ENCODE results near the gene BAD. TPM values are rescaled to one million over a fixed set of nuclear protein-coding genes. Genes with fewer than 3 reads are reported as not detected.

Gene BAD
- total and polyA plus RNA-seq, 2 of the 13 experiments (the other 11 are each of a cell fraction or from before 2014, with no cell fraction given) = 17.9 to 28.5 TPM

DNA sequence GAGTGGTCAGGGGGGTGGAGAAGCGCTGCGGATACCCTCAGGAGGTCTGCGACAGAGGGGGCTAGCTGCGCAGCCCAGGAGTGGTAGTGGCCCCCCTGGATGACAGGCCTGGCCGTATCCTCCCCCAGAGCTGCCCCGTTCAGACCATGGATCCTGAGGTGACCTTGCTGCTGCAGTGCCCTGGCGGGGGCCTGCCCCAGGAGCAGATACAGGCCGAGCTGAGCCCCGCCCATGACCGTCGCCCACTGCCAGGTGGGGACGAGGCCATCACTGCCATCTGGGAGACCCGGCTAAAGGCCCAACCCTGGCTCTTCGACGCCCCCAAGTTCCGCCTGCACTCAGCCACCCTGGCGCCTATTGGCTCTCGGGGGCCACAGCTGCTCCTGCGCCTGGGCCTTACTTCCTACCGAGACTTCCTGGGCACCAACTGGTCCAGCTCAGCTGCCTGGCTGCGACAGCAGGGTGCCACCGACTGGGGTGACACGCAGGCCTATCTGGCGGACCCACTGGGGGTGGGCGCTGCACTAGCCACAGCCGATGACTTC lies 57.9 kb downstream of the BAD start (continued):
- TF ChIP-seq, protein P1, sequence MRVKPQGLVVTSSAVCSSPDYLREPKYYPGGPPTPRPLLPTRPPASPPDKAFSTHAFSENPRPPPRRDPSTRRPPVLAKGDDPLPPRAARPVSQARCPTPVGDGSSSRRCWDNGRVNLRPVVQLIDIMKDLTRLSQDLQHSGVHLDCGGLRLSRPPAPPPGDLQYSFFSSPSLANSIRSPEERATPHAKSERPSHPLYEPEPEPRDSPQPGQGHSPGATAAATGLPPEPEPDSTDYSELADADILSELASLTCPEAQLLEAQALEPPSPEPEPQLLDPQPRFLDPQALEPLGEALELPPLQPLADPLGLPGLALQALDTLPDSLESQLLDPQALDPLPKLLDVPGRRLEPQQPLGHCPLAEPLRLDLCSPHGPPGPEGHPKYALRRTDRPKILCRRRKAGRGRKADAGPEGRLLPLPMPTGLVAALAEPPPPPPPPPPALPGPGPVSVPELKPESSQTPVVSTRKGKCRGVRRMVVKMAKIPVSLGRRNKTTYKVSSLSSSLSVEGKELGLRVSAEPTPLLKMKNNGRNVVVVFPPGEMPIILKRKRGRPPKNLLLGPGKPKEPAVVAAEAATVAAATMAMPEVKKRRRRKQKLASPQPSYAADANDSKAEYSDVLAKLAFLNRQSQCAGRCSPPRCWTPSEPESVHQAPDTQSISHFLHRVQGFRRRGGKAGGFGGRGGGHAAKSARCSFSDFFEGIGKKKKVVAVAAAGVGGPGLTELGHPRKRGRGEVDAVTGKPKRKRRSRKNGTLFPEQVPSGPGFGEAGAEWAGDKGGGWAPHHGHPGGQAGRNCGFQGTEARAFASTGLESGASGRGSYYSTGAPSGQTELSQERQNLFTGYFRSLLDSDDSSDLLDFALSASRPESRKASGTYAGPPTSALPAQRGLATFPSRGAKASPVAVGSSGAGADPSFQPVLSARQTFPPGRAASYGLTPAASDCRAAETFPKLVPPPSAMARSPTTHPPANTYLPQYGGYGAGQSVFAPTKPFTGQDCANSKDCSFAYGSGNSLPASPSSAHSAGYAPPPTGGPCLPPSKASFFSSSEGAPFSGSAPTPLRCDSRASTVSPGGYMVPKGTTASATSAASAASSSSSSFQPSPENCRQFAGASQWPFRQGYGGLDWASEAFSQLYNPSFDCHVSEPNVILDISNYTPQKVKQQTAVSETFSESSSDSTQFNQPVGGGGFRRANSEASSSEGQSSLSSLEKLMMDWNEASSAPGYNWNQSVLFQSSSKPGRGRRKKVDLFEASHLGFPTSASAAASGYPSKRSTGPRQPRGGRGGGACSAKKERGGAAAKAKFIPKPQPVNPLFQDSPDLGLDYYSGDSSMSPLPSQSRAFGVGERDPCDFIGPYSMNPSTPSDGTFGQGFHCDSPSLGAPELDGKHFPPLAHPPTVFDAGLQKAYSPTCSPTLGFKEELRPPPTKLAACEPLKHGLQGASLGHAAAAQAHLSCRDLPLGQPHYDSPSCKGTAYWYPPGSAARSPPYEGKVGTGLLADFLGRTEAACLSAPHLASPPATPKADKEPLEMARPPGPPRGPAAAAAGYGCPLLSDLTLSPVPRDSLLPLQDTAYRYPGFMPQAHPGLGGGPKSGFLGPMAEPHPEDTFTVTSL (CRISPR knock-in tag; IDR thresholded peaks at IDR 0.05; ENCODE audit: borderline replicate concordance) = no peak; the same call in 1 of the 2 replicates
- TF ChIP-seq, protein P2, sequence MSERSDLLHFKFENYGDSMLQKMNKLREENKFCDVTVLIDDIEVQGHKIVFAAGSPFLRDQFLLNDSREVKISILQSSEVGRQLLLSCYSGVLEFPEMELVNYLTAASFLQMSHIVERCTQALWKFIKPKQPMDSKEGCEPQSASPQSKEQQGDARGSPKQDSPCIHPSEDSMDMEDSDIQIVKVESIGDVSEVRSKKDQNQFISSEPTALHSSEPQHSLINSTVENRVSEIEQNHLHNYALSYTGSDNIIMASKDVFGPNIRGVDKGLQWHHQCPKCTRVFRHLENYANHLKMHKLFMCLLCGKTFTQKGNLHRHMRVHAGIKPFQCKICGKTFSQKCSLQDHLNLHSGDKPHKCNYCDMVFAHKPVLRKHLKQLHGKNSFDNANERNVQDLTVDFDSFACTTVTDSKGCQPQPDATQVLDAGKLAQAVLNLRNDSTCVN (CRISPR knock-in tag; IDR thresholded peaks at IDR 0.05; ENCODE audit: borderline replicate concordance) = no peak
- TF ChIP-seq, protein P3, sequence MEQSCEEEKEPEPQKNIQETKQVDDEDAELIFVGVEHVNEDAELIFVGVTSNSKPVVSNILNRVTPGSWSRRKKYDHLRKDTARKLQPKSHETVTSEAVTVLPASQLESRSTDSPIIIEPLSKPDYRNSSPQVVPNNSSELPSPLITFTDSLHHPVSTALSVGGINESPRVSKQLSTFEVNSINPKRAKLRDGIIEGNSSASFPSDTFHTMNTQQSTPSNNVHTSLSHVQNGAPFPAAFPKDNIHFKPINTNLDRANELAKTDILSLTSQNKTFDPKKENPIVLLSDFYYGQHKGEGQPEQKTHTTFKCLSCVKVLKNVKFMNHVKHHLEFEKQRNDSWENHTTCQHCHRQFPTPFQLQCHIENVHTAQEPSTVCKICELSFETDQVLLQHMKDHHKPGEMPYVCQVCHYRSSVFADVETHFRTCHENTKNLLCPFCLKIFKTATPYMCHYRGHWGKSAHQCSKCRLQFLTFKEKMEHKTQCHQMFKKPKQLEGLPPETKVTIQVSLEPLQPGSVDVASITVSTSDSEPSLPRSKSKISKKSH (CRISPR knock-in tag; IDR thresholded peaks at IDR 0.05; ENCODE audit: borderline replicate concordance) = 0 out of 2 replicates have a peak, but pooled peaks have one; percentile 16
- TF ChIP-seq ZNF75D (CRISPR knock-in tag; IDR thresholded peaks at IDR 0.05; ENCODE audit: borderline replicate concordance) = no peak
- no peak for TF ChIP-seq RFX5 (IDR thresholded peaks at IDR 0.05; ENCODE audit: low read depth, low read length)
- 0 out of 2 replicates have a peak, but pooled peaks have one; percentile 23 for TF ChIP-seq HDAC1 (CRISPR knock-in tag; IDR thresholded peaks at IDR 0.05)
- 0 out of 2 replicates have a peak, but pooled peaks have one; percentile 1 for TF ChIP-seq ZMAT3 (CRISPR knock-in tag; conservative IDR thresholded peaks at IDR 0.05)
- TF ChIP-seq, protein P4, sequence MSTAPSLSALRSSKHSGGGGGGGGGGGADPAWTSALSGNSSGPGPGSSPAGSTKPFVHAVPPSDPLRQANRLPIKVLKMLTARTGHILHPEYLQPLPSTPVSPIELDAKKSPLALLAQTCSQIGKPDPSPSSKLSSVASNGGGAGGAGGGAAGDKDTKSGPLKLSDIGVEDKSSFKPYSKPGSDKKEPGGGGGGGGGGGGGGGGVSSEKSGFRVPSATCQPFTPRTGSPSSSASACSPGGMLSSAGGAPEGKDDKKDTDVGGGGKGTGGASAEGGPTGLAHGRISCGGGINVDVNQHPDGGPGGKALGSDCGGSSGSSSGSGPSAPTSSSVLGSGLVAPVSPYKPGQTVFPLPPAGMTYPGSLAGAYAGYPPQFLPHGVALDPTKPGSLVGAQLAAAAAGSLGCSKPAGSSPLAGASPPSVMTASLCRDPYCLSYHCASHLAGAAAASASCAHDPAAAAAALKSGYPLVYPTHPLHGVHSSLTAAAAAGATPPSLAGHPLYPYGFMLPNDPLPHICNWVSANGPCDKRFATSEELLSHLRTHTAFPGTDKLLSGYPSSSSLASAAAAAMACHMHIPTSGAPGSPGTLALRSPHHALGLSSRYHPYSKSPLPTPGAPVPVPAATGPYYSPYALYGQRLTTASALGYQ (CRISPR knock-in tag; IDR thresholded peaks at IDR 0.05) = 0 out of 2 replicates have a peak, but pooled peaks have one; percentile 29
- TF ChIP-seq, protein P5, sequence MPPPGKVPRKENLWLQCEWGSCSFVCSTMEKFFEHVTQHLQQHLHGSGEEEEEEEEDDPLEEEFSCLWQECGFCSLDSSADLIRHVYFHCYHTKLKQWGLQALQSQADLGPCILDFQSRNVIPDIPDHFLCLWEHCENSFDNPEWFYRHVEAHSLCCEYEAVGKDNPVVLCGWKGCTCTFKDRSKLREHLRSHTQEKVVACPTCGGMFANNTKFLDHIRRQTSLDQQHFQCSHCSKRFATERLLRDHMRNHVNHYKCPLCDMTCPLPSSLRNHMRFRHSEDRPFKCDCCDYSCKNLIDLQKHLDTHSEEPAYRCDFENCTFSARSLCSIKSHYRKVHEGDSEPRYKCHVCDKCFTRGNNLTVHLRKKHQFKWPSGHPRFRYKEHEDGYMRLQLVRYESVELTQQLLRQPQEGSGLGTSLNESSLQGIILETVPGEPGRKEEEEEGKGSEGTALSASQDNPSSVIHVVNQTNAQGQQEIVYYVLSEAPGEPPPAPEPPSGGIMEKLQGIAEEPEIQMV (CRISPR knock-in tag; IDR thresholded peaks at IDR 0.05; ENCODE audit: low read depth) = no peak
- TF ChIP-seq ZSCAN22 (CRISPR knock-in tag; IDR thresholded peaks at IDR 0.05) = no peak
- TF ChIP-seq, protein P6, sequence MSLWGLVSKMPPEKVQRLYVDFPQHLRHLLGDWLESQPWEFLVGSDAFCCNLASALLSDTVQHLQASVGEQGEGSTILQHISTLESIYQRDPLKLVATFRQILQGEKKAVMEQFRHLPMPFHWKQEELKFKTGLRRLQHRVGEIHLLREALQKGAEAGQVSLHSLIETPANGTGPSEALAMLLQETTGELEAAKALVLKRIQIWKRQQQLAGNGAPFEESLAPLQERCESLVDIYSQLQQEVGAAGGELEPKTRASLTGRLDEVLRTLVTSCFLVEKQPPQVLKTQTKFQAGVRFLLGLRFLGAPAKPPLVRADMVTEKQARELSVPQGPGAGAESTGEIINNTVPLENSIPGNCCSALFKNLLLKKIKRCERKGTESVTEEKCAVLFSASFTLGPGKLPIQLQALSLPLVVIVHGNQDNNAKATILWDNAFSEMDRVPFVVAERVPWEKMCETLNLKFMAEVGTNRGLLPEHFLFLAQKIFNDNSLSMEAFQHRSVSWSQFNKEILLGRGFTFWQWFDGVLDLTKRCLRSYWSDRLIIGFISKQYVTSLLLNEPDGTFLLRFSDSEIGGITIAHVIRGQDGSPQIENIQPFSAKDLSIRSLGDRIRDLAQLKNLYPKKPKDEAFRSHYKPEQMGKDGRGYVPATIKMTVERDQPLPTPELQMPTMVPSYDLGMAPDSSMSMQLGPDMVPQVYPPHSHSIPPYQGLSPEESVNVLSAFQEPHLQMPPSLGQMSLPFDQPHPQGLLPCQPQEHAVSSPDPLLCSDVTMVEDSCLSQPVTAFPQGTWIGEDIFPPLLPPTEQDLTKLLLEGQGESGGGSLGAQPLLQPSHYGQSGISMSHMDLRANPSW (CRISPR knock-in tag; IDR thresholded peaks at IDR 0.05; ENCODE audit: borderline replicate concordance) = no peak
- TF ChIP-seq HOXA3 (CRISPR knock-in tag; IDR thresholded peaks at IDR 0.05) = peak; percentile 22; the same call in 1 of the 2 replicates
- TF ChIP-seq SALL2 (CRISPR knock-in tag; IDR thresholded peaks at IDR 0.05) = no peak
